CD14-positive monocyte (primary cell): Measurements from ENCODE around the gene NTN4. TPM values are rescaled to one million over a fixed set of nuclear protein-coding genes. Genes with fewer than 3 reads are reported as not detected.

ENCODE experiments used
- DNase-seq, 3 donors: peaks; one replicate each; pipeline ENCODE4 v3.0.0-alpha.2; 2011 to 2022
- H2AFZ ChIP-seq: 2 replicates; pipeline ENCODE4 v1.6.0; 2012; ENCODE audit warnings: mild to moderate bottlenecking, low read depth, low read length, inconsistent platforms; ENCODE audit not compliant: insufficient read depth, poor library complexity, severe bottlenecking
- H3K27ac ChIP-seq, 2 donors: 1 replicate in 1 of 2; 2 replicates in 1 of 2; pipeline ENCODE4 v1.5.1; 2012 to 2013; ENCODE audit warnings: low read length in 2 of 2, control low read depth in 1 of 2, inconsistent platforms in 1 of 2, low read depth in 1 of 2, mild to moderate bottlenecking in 1 of 2
- H3K27me3 ChIP-seq, 2 donors: one replicate each; pipeline versions ENCODE4 v1.6.0 to v1.6.1; 2011 to 2013; ENCODE audit warnings: low read length in 2 of 2; ENCODE audit not compliant: control insufficient read depth in 2 of 2, insufficient read depth in 2 of 2
- H3K36me3 ChIP-seq, 2 donors: replicated peaks in 1 of 2; 1 replicate in 1 of 2; 2 replicates in 1 of 2; pipeline versions ENCODE4 v1.5.1 to v1.6.1; 2012 to 2013; ENCODE audit warnings: low read length in 2 of 2, control low read depth in 1 of 2, inconsistent platforms in 1 of 2, mild to moderate bottlenecking in 1 of 2; ENCODE audit not compliant: insufficient read depth in 2 of 2, control insufficient read depth in 1 of 2
- H3K4me1 ChIP-seq, 2 donors: 1 replicate in 1 of 2; 2 replicates in 1 of 2; pipeline versions ENCODE4 v1.5.1 to v1.6.1; 2012 to 2013; ENCODE audit warnings: low read length in 2 of 2, control low read depth in 1 of 2, inconsistent platforms in 1 of 2, mild to moderate bottlenecking in 1 of 2, moderate library complexity in 1 of 2; ENCODE audit not compliant: insufficient read depth in 2 of 2, control insufficient read depth in 1 of 2
- H3K4me2 ChIP-seq: replicated peaks from 2 replicates; pipeline ENCODE3; 2012; ENCODE audit warnings: low read length, moderate library complexity, mild to moderate bottlenecking; ENCODE audit not compliant: poor library complexity, severe bottlenecking; ENCODE audit errors: extremely low read depth
- H3K4me3 ChIP-seq, 3 experiments: fragments of 200-600 bp in 1 of 3; sonication (generic) in 1 of 3; replicated peaks in 1 of 3; 1 replicate in 2 of 3; 2 replicates in 1 of 3; pipeline ENCODE4 v1.5.1; 2011 to 2013; ENCODE audit warnings: low read length in 3 of 3, mild to moderate bottlenecking in 3 of 3, control low read depth in 2 of 3, low read depth in 2 of 3, inconsistent platforms in 1 of 3, moderate library complexity in 1 of 3
- H3K79me2 ChIP-seq: 2 replicates; pipeline ENCODE4 v1.6.0; 2012; ENCODE audit warnings: mild to moderate bottlenecking, control low read depth, inconsistent platforms, low read length, moderate library complexity; ENCODE audit not compliant: insufficient read depth
- H3K9ac ChIP-seq: 2 replicates; pipeline ENCODE4 v1.6.0; 2017; ENCODE audit warnings: low read length, mild to moderate bottlenecking; ENCODE audit not compliant: insufficient read depth, poor library complexity, severe bottlenecking
- H3K9me3 ChIP-seq, 2 donors: replicated peaks in 1 of 2; 1 replicate in 1 of 2; 2 replicates in 1 of 2; pipeline versions ENCODE4 v1.5.1 to v1.6.1; 2012 to 2013; ENCODE audit warnings: low read length in 2 of 2, control low read depth in 1 of 2; ENCODE audit not compliant: control insufficient read depth in 1 of 2, insufficient read depth in 1 of 2
- H4K20me1 ChIP-seq: 2 replicates; pipeline ENCODE4 v1.6.0; 2012; ENCODE audit warnings: mild to moderate bottlenecking, low read length, control low read depth, moderate library complexity; ENCODE audit not compliant: insufficient read depth
- H3K27ac Mint-ChIP-seq, 7 donors: one replicate each; pipeline ENCODE4 v1.8.0; 2020; ENCODE audit warnings: mild to moderate bottlenecking in 7 of 7, mixed read lengths in 7 of 7, moderate library complexity in 6 of 7, inconsistent platforms in 2 of 7
- H3K27me3 Mint-ChIP-seq, 3 donors: one replicate each; pipeline ENCODE4 v1.8.0; 2021 to 2022; ENCODE audit warnings: low read depth in 3 of 3, mild to moderate bottlenecking in 3 of 3, mixed read lengths in 3 of 3, moderate library complexity in 3 of 3, inconsistent platforms in 1 of 3
- H3K36me3 Mint-ChIP-seq, 2 donors: one replicate each; pipeline ENCODE4 v1.8.0; 2020; ENCODE audit warnings: mixed read lengths in 2 of 2, inconsistent platforms in 1 of 2, mild to moderate bottlenecking in 1 of 2
- H3K4me1 Mint-ChIP-seq: one replicate; pipeline ENCODE4 v1.8.0; 2020; ENCODE audit warnings: mild to moderate bottlenecking, mixed read lengths
- H3K4me3 Mint-ChIP-seq, 2 donors: one replicate each; pipeline ENCODE4 v1.8.0; 2020; ENCODE audit warnings: mild to moderate bottlenecking in 2 of 2, mixed read lengths in 2 of 2, moderate library complexity in 1 of 2
- H3K9me3 Mint-ChIP-seq, 7 donors: one replicate each; pipeline ENCODE4 v1.8.0; 2020 to 2022; ENCODE audit warnings: mixed read lengths in 7 of 7, mild to moderate bottlenecking in 6 of 7, moderate library complexity in 6 of 7, inconsistent platforms in 2 of 7
- CTCF ChIP-seq: fragments of 200-600 bp; IDR thresholded peaks from one replicate; pipeline ENCODE4 v1.8.0; 2022; ENCODE audit warnings: antibody characterized with exemption, mild to moderate bottlenecking
- WGBS: methylation state at CpG from one replicate; pipeline ENCODE4 v1.1.5; 2013; ENCODE audit warnings: missing lambda C conversion rate; ENCODE audit not compliant: insufficient coverage; 5-methylcytosine and 5-hydroxymethylcytosine counted together
- intact Hi-C, 2 donors: fragments of 100-400 bp; cut with micrococcal nuclease; formaldehyde crosslinking; loops; one replicate each; pipeline versions ENCODE4 v1.15.0 to v1.15.1; 2023
- polyA plus RNA-seq, 3 donors: library from polyadenylated mRNA; depleted of rRNA in 1 of 3; unstranded in 2 of 3; stranded (reverse) in 1 of 3; fragments of 300-500 nt in 2 of 3; fragments of >200 nt in 1 of 3; fragmentation: Illumina TruSeq in 2 of 3; gene quantifications; 1 replicate in 2 of 3; 2 replicates in 1 of 3; pipeline ENCODE4 v1.2.3, GENCODE V29; 2012 to 2021

Gene NTN4
- polyA plus RNA-seq, 3 donors, result not detected

- Histone ChIP-seq H3K9me3 (no peaks in the 10 kb centered on the region), H4K20me1 (no peaks in the 10 kb centered on the region), H3K79me2 (no peaks in the 10 kb centered on the region), H3K9ac (no peak overlapping the region), H3K27ac (no peak overlapping the region), H3K4me1 (no peaks in the 10 kb centered on the region), H3K4me3 (no peak overlapping the region), H2AFZ (no peak overlapping the region), H3K4me2 (no peak overlapping the region), H3K36me3 (no peaks in the 10 kb centered on the region), H3K27me3 (no peaks in the 10 kb centered on the region)
- 100% methylated on average over 1 of the region's 3 CpGs for WGBS
- no peak overlapping the region for H3K27ac Mint-ChIP-seq
- intact Hi-C loops, result no loop called here
- peaks cover 0 to 9% (median 4%) of the 10 kb centered on the region in 3 donors for H3K27me3 Mint-ChIP-seq
- no peaks in the 10 kb centered on the region for H3K4me1 Mint-ChIP-seq
- H3K36me3 Mint-ChIP-seq, result no peaks in the 10 kb centered on the region
- no peak for DNase-seq
- peaks cover 0 to 2% (median 0%) of the 10 kb centered on the region in 7 donors for H3K9me3 Mint-ChIP-seq
- H3K4me3 Mint-ChIP-seq, result no peak overlapping the region
- TF ChIP-seq CTCF, result no peak
Measured at GRCh38 chr12:95733141-95733825, 57.3 kb downstream of the NTN4 start.

GRCh38 chr12:95731519-95731958 is 59.0 kb downstream of the NTN4 start:
- Histone ChIP-seq H3K4me3 (no peak overlapping the region), H3K4me1 (no peaks in the 10 kb centered on the region), H3K27me3 (no peaks in the 10 kb centered on the region), H3K27ac (no peak overlapping the region), H3K36me3 (no peaks in the 10 kb centered on the region), H4K20me1 (no peaks in the 10 kb centered on the region), H3K79me2 (no peaks in the 10 kb centered on the region), H2AFZ (no peak overlapping the region), H3K9ac (no peak overlapping the region), H3K4me2 (no peak overlapping the region), H3K9me3 (no peaks in the 10 kb centered on the region)
- intact Hi-C loops, result no loop called here
- Mint-ChIP-seq H3K4me1 (no peaks in the 10 kb centered on the region), H3K9me3 (peaks cover 0 to 7% (median 7%) of the 10 kb centered on the region in 7 donors), H3K27ac (no peak overlapping the region), H3K4me3 (no peak overlapping the region), H3K27me3 (peaks cover 0 to 5% (median 4%) of the 10 kb centered on the region in 3 donors), H3K36me3 (no peaks in the 10 kb centered on the region)
- DNase-seq, result no peak
- no CpG with 5 or more reads among the region's 7 CpGs for WGBS
- no peak for TF ChIP-seq CTCF
